ENCODE results near the gene FOXC1.

FOXC1 gene

DNA sequence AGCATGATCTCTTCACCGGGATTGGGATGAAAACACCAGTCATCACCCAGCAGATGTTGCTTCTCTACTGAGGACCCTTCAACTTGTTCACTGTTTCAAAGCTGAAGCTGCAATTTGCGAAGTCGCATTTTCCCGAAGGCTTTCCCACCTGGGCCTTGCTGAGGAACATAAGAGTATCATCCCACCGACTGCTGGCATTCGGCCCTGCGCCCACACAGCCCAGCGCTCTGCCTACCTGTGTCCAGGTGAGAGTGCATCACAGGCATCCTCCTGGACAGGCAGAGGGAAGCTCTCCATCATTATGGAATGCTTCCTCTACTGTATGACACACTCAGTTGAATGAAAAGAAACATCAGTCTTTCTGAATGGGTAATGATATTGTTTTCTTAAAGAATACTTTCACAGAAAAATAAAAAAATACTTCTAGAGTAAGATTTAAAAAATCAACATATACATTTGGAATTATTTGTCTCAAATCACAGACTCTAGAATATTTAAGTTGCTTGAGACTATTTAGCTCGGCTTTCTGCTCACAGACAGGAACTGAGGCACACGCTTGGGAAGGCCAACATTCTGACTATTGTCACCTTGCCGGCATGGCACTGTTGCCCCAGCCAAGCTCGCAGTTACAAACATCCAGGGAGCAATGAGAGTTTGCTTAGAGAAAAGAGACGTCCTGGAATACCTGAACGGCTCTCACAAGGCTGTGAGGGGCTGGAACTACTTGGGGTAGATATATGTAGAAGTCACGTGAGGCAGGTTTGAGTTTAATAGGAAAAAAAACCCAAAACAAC, 48.7 kb downstream of the FOXC1 start:
- Histone ChIP-seq H3K9me3 (ENCODE audit: control insufficient read depth in 2 of 2, low read length in 2 of 2) (no peaks in the 10 kb centered on the region), H3K27me3 (ENCODE audit: control insufficient read depth in 2 of 2, insufficient read depth in 2 of 2, low read length in 2 of 2) (no peaks in the 10 kb centered on the region), H3K36me3 (ENCODE audit: control insufficient read depth in 2 of 2, insufficient read depth in 2 of 2, low read length in 2 of 2) (peaks cover 0 to 4% of the 10 kb centered on the region in 2 donors), H3K4me1 (ENCODE audit: control insufficient read depth in 2 of 2, insufficient read depth in 2 of 2, low read length in 2 of 2) (no peaks in the 10 kb centered on the region), H3K27ac (ENCODE audit: low read depth in 2 of 2, low read length in 2 of 2) (no peak overlapping the region), H3K4me3 (ENCODE audit: low read length in 2 of 2) (no peak overlapping the region), H3K9ac (ENCODE audit: low read depth in 1 of 2, low read length in 2 of 2) (no peak overlapping the region)

GRCh38 chr6:1659816-1660215, 50.1 kb downstream of the FOXC1 start:
- Histone ChIP-seq H3K9me3 (ENCODE audit: control insufficient read depth in 2 of 2, low read length in 2 of 2) (no peaks in the 10 kb centered on the region), H3K36me3 (ENCODE audit: control insufficient read depth in 2 of 2, insufficient read depth in 2 of 2, low read length in 2 of 2) (peaks cover 0 to 4% of the 10 kb centered on the region in 2 donors)

GRCh38 chr6:1662534-1662933, 52.8 kb downstream of the FOXC1 start:
- Histone ChIP-seq H3K27me3 (ENCODE audit: control insufficient read depth in 2 of 2, insufficient read depth in 2 of 2, low read length in 2 of 2) (no peaks in the 10 kb centered on the region), H3K27ac (ENCODE audit: low read depth in 2 of 2, low read length in 2 of 2) (no peak overlapping the region), H3K4me3 (ENCODE audit: low read length in 2 of 2) (no peak overlapping the region), H3K9me3 (ENCODE audit: control insufficient read depth in 2 of 2, low read length in 2 of 2) (no peaks in the 10 kb centered on the region), H3K36me3 (ENCODE audit: control insufficient read depth in 2 of 2, insufficient read depth in 2 of 2, low read length in 2 of 2) (no peaks in the 10 kb centered on the region), H3K9ac (ENCODE audit: low read depth in 1 of 2, low read length in 2 of 2) (no peak overlapping the region), H3K4me1 (ENCODE audit: control insufficient read depth in 2 of 2, insufficient read depth in 2 of 2, low read length in 2 of 2) (no peaks in the 10 kb centered on the region)

More at GRCh38 chr6:1659816-1660215, 50.1 kb downstream of the FOXC1 start:
- H3K27ac ChIP-seq (ENCODE audit: low read depth in 2 of 2, low read length in 2 of 2): no peak overlapping the region
- H3K9ac ChIP-seq (ENCODE audit: low read depth in 1 of 2, low read length in 2 of 2): no peak overlapping the region
- H3K27me3 ChIP-seq (ENCODE audit: control insufficient read depth in 2 of 2, insufficient read depth in 2 of 2, low read length in 2 of 2): no peaks in the 10 kb centered on the region
- H3K4me1 ChIP-seq (ENCODE audit: control insufficient read depth in 2 of 2, insufficient read depth in 2 of 2, low read length in 2 of 2): no peaks in the 10 kb centered on the region
- no peak overlapping the region for H3K4me3 ChIP-seq (ENCODE audit: low read length in 2 of 2)
